HFFc6 (cell line): ENCODE results near the gene MAT1A. TPM values are rescaled to one million over a fixed set of nuclear protein-coding genes. Genes with fewer than 3 reads are reported as not detected.

Experiments used
- DNase-seq: peaks from one replicate; pipeline ENCODE4 v3.0.0-alpha.2; 2018
- H3K27ac Mint-ChIP-seq: 2 replicates; pipeline ENCODE4 v1.8.0; 2020; ENCODE audit warnings: mild to moderate bottlenecking, mixed read lengths
- H3K27me3 Mint-ChIP-seq: 2 replicates; pipeline ENCODE4 v1.8.0; 2021; ENCODE audit warnings: mild to moderate bottlenecking, moderate library complexity, mixed read lengths; ENCODE audit not compliant: insufficient read depth
- H3K36me3 Mint-ChIP-seq: 2 replicates; pipeline ENCODE4 v1.8.0; 2021; ENCODE audit warnings: low read depth, mixed read lengths
- H3K4me1 Mint-ChIP-seq: 2 replicates; pipeline ENCODE4 v1.8.0; 2020; ENCODE audit warnings: low read depth, mixed read lengths
- H3K4me3 Mint-ChIP-seq: 2 replicates; pipeline ENCODE4 v1.8.0; 2020; ENCODE audit warnings: mild to moderate bottlenecking, moderate library complexity, mixed read lengths
- H3K9me3 Mint-ChIP-seq: 2 replicates; pipeline ENCODE4 v1.8.0; 2020; ENCODE audit warnings: mild to moderate bottlenecking, mixed read lengths
- CTCF ChIP-seq: fragments of 200-600 bp; sonication (generic); IDR thresholded peaks from 2 replicates; pipeline ENCODE4 v1.5.0; 2021; ENCODE audit warnings: antibody characterized with exemption, mild to moderate bottlenecking
- total RNA-seq, 6 experiments: library from RNA; stranded (reverse); fragmentation: NEBNext Ultra II Directional; extraction: Animal tissue kit (Norgen Biotek cat#: 25700); gene quantifications; 2 replicates in 1 of 6; 3 replicates in 5 of 6; pipeline ENCODE4 v1.2.3, GENCODE V29; 2021

The MAT1A gene
- total RNA-seq, 6 experiments from 2014 or later: not detected

GRCh38 chr10:80283119-80283518 lies 6.3 kb downstream of the MAT1A start:
- Mint-ChIP-seq H3K27me3 (peaks cover 40% of the 10 kb centered on the region), H3K9me3 (no peaks in the 10 kb centered on the region), H3K4me1 (no peaks in the 10 kb centered on the region), H3K36me3 (no peaks in the 10 kb centered on the region), H3K4me3 (no peak overlapping the region), H3K27ac (no peak overlapping the region)
- TF ChIP-seq CTCF: no peak
- DNase-seq: no peak

- Mint-ChIP-seq H3K27me3 (peaks cover 40% of the 10 kb centered on the region), H3K4me1 (no peaks in the 10 kb centered on the region), H3K27ac (no peak overlapping the region), H3K4me3 (no peak overlapping the region), H3K36me3 (no peaks in the 10 kb centered on the region), H3K9me3 (no peaks in the 10 kb centered on the region)
- DNase-seq: no peak
- no peak for TF ChIP-seq CTCF
These were observed 7.4 kb downstream of the MAT1A start for GRCh38 chr10:80281784-80282765.

- H3K27me3 Mint-ChIP-seq: peaks cover 47% of the 10 kb centered on the region
- no peaks in the 10 kb centered on the region for H3K4me1 Mint-ChIP-seq
- no peak for TF ChIP-seq CTCF
- H3K4me3 Mint-ChIP-seq: no peak overlapping the region
- H3K36me3 Mint-ChIP-seq: no peaks in the 10 kb centered on the region
- no peak overlapping the region for H3K27ac Mint-ChIP-seq
- H3K9me3 Mint-ChIP-seq: no peaks in the 10 kb centered on the region
- DNase-seq: no peak
These were observed 8.2 kb downstream of the MAT1A start for GRCh38 chr10:80281292-80281691.

GRCh38 chr10:80280071-80280800 lies 9.2 kb downstream of the MAT1A start:
- Mint-ChIP-seq H3K4me1 (no peaks in the 10 kb centered on the region), H3K36me3 (no peaks in the 10 kb centered on the region), H3K9me3 (no peaks in the 10 kb centered on the region), H3K4me3 (no peak overlapping the region), H3K27ac (no peak overlapping the region), H3K27me3 (peaks cover 53% of the 10 kb centered on the region)
- no peak for TF ChIP-seq CTCF
- no peak for DNase-seq

- no peak for TF ChIP-seq CTCF
- Mint-ChIP-seq H3K27me3 (peaks cover 55% of the 10 kb centered on the region), H3K27ac (no peak overlapping the region)
These were observed 10.3 kb downstream of the MAT1A start for GRCh38 chr10:80279146-80279545.

More at GRCh38 chr10:80279146-80279545, 10.3 kb downstream of the MAT1A start:
- Mint-ChIP-seq H3K4me3 (no peak overlapping the region), H3K4me1 (no peaks in the 10 kb centered on the region), H3K36me3 (no peaks in the 10 kb centered on the region), H3K9me3 (no peaks in the 10 kb centered on the region)
- no peak for DNase-seq
